Neural progenitor cell (in vitro differentiated cells): ENCODE data around the gene MAPRE2.

Experiments used
- CTCF ChIP-seq: fragments of 200-600 bp; sonication (generic); IDR thresholded peaks from 2 replicates; pipeline ENCODE4 v1.5.1; 2017; ENCODE audit warnings: antibody characterized with exemption, mild to moderate bottlenecking
- EZH2phosphoT487 ChIP-seq: fragments of 200-600 bp; sonication (generic); IDR thresholded peaks from 2 replicates; pipeline ENCODE4 v1.6.1; 2017; ENCODE audit warnings: antibody characterized with exemption

DNA sequence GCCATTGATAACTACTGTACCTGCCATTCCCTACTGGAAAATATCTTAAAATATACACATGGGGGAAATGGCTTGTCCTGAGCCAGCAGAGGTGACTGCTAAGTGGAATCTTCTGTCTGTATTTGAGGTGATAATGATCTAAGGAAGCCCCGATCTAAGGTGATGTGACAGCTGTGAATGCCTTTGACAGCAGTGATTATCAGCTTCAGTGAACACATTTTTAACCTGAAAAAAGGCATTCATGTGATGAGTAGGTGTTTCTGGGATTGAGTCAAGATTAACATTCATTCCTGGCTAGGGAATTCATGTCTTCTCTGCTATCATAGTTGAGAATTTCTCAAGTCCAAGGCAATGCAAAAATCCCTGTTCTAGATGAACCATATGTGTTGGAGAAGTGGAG is 9.1 kb upstream of the MAPRE2 start:
- TF ChIP-seq CTCF = no peak
- TF ChIP-seq EZH2phosphoT487 = no peak
